ENCODE results near the gene DGCR8.
"Not testable (repeated sequence)": the region's sequence is repeated elsewhere in the genome, so short reads cannot be mapped to it uniquely, and the experiment has no call there.

DGCR8 gene

DNA sequence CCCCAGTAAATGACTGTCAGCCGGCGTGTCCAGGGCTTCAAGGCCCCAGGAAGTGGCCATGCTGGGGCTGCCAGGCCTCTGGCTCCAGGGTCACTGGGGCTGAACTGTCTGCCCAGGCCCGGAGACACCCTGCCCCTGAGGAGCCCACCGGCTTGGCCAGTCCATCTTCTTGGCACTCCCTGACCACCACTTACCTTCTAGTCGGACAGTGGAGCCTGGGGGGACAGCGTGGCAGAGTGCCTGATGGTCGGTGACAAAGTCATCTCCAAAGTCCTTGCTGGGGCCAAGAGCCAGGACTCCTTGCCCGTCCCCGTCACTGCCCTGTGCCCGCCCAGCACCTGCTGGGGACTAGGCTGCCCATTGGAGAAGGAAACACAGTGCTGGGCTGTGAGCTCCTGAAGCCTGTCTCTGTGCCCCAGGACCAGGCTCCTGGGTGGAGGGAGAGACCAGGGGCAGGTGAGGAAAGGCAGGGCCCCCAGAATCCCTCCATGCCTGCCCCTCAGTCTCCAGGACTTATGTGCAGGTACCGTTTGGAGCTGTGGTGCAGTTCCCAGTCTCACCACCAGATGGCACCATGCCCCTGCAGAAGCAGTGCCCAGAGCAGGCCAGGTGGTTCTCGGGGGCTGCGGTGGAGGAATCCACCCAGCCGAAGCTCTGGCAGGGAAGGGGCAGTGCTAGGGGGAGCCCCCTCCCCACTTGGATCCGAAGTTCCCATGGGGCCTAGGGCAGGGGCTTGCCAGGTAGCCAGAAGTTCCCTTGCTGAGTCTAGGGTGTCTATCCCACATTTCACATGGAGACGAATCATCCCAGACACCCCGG is 76.8 kb downstream of the DGCR8 start:
- peak; percentile 56 for DNase-seq

GRCh38 chr22:20157430-20158183 is 77.6 kb downstream of the DGCR8 start:
- no peak for DNase-seq

DNA sequence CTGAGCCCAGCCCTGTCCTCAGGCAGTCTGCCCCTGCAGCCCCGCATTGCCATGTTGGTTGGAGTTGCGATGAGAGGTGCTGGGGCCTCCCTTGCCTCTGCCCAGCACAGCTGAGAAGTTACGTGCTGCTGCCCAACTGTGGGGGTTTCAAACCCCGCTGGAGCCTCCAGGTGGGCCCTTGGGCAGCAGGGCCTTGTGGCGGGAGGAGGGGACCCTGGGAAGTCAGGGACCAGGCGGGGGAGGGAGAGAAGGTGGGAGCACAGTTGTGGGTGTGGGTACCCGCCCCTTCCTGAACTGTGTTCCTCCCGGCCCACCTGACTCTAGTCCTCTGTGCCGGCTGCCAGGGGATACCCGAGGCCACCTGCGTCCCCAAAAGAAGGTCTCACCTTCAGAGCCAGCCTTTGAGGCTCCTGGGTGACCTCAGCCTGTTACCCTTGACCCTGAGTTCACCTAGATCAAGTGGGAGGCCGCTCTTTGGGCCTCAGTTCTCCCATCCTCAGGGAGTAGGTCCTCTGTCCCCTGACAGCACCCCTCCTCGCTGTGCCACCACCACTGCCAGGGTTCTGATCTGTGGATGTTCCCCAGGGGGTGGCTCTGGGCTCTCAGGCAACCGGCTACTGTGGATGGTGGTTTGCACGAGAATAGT is 78.5 kb downstream of the DGCR8 start:
- DNase-seq = no peak

DNA sequence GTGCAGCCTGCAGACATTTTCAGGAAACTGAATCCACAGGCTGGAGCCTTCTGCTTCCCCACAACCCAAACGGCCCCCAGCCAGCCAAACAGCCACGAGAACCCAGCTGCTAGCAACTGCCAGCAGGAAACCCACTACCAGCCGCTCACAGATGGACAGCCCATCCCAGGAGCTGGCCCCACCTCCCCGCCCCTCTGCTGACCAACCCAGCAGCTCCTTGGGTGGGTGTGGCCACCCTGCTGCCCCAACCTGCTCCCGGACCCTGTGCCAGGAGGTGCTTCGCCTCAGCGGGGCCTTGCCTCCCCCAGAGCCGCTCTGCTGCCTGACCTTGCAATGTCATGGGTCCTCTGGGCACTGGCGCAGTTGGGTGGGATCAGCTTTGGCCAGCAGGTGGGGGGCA is 79.0 kb downstream of the DGCR8 start:
- DNase-seq = peak; percentile 35

DNA sequence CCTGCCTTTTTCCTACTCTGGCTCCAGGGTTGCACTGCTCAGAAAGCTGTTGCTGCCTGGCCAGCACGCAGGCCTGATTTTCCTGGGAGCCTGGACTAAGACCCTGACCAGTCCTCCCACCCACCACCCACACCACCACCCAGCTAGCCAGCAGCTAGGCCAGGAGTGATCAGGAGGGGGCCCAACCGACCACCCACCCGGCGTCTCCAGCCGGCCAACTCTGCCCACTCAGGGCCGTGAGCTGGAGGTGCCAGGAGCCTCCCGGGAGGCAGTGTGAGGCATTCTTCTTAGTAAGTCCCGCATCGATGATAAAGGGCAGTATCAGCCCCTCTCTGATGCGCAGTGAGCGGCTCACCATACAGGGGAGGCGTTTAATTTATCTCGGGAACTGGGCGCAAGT is 79.5 kb downstream of the DGCR8 start:
- DNase-seq = not testable (repeated sequence)

DNA sequence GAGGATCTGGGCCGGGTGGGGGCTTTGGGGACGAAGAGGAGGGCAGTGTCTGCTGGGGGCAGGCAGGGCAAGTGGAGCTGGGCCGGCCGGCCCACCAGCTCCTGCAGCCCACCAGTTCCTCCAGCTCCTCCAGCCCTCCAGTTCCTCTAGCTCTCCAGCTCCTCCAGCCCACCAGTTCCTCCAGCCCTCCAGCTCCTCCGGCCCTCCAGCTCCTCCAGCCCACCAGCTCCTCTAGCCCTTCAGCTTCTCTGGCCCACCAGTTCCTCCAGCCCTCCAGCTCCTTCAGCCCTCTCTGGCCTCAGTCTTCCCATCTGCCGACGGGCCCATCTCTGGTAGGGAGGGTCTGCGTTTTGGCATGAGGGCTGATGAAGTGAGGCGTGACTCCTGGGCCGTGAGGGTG is 80.0 kb downstream of the DGCR8 start:
- no peak for DNase-seq

All from NCI-H1694 (cell line).